22Rv1 (cell line): ENCODE data around the gene TCTA.

Experiments used
- ZFX ChIP-seq: fragments of 450-650 bp; IDR thresholded peaks from 2 replicates; pipeline ENCODE4 v1.6.1; 2017; ENCODE audit warnings: antibody characterized with exemption, borderline replicate concordance
- TF ChIP-seq, protein P1 (sequence below): fragments of 450-650 bp; IDR thresholded peaks from 2 replicates; pipeline ENCODE4 v1.5.1; 2017; ENCODE audit warnings: mild to moderate bottlenecking

DNA sequence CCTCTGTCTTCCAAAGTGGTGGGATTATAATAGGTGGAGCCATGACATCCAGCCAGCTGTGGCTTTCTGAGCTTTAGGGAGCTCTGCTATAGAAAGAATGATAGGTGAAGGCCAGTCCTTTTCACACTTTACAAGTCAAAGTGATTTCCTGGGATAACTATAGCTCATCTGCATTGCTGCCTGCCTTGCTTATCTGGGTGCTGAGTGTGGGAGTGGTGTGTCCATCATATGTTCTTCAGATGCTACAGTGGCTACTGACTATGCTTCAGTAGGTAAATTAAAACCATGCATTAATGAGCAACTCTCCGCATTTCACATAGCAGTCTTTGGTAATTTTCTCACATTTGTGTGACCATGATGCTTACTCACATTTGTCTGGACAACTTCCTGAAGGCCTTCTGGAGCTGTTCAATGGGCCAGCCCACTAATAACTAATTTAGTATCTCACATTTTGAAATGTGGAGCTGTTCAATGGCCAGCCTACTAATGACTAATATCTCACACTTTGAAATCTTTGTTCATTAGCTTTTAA lies 23.9 kb upstream of the TCTA start:
- TF ChIP-seq, protein P1, sequence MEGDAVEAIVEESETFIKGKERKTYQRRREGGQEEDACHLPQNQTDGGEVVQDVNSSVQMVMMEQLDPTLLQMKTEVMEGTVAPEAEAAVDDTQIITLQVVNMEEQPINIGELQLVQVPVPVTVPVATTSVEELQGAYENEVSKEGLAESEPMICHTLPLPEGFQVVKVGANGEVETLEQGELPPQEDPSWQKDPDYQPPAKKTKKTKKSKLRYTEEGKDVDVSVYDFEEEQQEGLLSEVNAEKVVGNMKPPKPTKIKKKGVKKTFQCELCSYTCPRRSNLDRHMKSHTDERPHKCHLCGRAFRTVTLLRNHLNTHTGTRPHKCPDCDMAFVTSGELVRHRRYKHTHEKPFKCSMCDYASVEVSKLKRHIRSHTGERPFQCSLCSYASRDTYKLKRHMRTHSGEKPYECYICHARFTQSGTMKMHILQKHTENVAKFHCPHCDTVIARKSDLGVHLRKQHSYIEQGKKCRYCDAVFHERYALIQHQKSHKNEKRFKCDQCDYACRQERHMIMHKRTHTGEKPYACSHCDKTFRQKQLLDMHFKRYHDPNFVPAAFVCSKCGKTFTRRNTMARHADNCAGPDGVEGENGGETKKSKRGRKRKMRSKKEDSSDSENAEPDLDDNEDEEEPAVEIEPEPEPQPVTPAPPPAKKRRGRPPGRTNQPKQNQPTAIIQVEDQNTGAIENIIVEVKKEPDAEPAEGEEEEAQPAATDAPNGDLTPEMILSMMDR, result no peak
- no peak for TF ChIP-seq ZFX
